Skeletal muscle satellite cell (primary cell): ENCODE data around the gene CHST8.

Experiments
- H3K27me3 ChIP-seq: 2 replicates; pipeline ENCODE4 v1.7.0; 2013; ENCODE audit warnings: low read length; ENCODE audit not compliant: control insufficient read depth, insufficient read depth
- H3K36me3 ChIP-seq: 2 replicates; pipeline ENCODE4 v1.7.0; 2013; ENCODE audit warnings: mild to moderate bottlenecking, control low read depth, low read length; ENCODE audit not compliant: insufficient read depth
- H3K4me1 ChIP-seq: 2 replicates; pipeline ENCODE4 v1.7.0; 2013; ENCODE audit warnings: low read length; ENCODE audit not compliant: control insufficient read depth, insufficient read depth
- H3K4me2 ChIP-seq: 2 replicates; pipeline ENCODE4 v1.7.0; 2013; ENCODE audit warnings: mild to moderate bottlenecking, low read length
- H3K4me3 ChIP-seq: 2 replicates; pipeline ENCODE4 v1.7.0; 2013; ENCODE audit warnings: low read length
- H3K9ac ChIP-seq: 2 replicates; pipeline ENCODE4 v1.7.0; 2013; ENCODE audit warnings: mild to moderate bottlenecking, low read depth, low read length, moderate library complexity
- H3K9me3 ChIP-seq: replicated peaks from 2 replicates; pipeline ENCODE4 v1.7.0; 2013; ENCODE audit warnings: mild to moderate bottlenecking, control low read depth, low read length

The CHST8 gene

GRCh38 chr19:33752018-33752800, 130.5 kb downstream of the CHST8 start:
- H3K36me3 ChIP-seq: no peaks in the 10 kb centered on the region
- H3K9me3 ChIP-seq: no peaks in the 10 kb centered on the region
- H3K9ac ChIP-seq: no peak overlapping the region
- H3K4me1 ChIP-seq: no peaks in the 10 kb centered on the region
- H3K4me3 ChIP-seq: no peak overlapping the region
- peaks cover 37% of the 10 kb centered on the region for H3K27me3 ChIP-seq
- no peak overlapping the region for H3K4me2 ChIP-seq

- Histone ChIP-seq H3K9ac (no peak overlapping the region), H3K4me1 (no peaks in the 10 kb centered on the region), H3K4me3 (no peak overlapping the region), H3K4me2 (no peak overlapping the region), H3K9me3 (no peaks in the 10 kb centered on the region), H3K27me3 (peaks cover 37% of the 10 kb centered on the region), H3K36me3 (no peaks in the 10 kb centered on the region)
Observed at GRCh38 chr19:33752945-33753344, 131.2 kb downstream of the CHST8 start.

DNA sequence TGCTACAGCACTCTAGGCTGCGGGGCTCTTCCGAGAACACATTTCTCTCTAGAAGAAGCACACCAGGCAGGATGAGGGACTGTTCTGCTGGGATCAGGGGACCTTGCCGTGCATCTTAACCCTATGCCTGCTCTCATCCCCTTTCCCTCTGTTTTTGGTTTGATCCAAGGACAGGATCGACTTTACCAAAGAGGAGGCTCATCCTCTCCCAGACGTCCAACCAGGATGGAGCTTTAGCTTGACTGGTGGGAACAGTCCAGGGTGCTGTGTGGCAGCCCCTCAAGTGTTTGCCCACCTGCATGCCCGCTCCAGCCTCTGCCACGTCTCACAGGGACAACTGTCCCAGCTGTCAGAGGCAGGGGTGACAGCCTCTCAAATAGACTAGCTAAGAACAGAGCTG, 132.6 kb downstream of the CHST8 start:
- H3K36me3 ChIP-seq: no peaks in the 10 kb centered on the region
- no peak overlapping the region for H3K4me2 ChIP-seq
- no peak overlapping the region for H3K4me3 ChIP-seq
- no peak overlapping the region for H3K9ac ChIP-seq
- H3K9me3 ChIP-seq: no peaks in the 10 kb centered on the region
- no peaks in the 10 kb centered on the region for H3K4me1 ChIP-seq
- H3K27me3 ChIP-seq: peaks cover 37% of the 10 kb centered on the region

DNA sequence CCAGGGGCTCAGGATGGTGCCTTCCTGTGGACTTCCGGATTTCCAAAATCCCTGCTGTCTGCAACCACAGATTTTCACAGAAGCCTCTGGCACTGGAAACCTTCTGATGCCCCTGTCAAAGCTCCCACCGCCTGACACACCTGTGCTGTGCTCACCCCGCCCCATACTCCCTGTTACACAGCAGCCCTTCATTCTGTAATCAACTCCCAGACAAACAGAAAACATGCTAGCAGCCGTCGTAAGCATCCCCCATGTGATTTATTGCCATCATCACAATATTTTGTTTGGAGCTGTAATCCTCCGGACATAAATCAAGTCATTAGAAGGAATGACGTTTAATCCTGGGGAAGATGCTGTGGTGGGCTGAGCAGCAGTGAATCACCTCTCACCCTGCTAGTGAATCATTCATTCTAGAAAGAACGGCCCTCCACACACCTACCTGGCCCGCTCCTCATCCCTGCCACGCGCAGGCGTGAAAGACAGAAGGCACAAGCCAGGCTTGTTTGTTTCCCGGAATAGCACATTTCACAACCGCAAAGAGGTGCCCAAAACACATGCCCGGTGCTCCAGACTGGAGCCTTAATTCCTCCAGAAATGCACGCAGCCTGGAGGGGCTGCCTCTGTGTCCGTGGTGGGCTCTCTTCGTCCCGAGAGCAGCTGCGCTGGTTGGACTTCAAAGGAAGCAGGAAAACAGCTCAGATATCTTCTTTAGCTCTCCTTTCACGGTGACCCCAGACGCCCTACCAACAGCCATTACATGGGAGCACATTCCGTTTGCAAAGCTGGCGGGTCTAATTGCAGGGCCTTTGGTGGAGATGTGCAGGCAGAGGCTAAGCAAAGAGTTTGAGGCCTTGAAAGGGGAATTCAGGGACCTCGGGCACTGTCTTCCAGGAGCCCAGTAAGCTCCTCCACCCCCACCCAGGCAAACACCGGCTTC, 133.6 kb downstream of the CHST8 start:
- Histone ChIP-seq H3K4me1 (no peaks in the 10 kb centered on the region), H3K9ac (no peak overlapping the region), H3K4me2 (no peak overlapping the region), H3K36me3 (no peaks in the 10 kb centered on the region), H3K4me3 (no peak overlapping the region), H3K9me3 (no peaks in the 10 kb centered on the region), H3K27me3 (peaks cover 37% of the 10 kb centered on the region)

DNA sequence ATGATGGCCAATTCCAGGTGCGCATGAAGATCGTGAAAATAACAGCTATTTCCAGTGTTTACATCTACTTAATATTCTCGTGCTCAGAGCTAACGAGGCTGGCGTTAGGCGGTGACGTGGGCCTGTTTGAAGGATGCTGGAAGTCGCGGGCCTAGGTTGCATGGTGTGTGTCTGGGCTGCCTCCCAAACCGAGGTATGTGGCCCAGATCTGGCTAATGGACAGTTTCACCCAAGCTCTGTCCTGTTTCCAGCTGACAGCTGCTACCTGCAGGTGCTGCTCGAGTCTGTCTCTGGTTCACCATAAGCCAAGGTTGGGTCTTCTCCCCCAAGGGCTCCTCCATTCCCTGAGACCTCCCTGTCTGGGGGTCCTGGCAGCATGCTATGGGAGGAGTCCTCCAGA, 134.4 kb downstream of the CHST8 start:
- no peak overlapping the region for H3K9ac ChIP-seq

GRCh38 chr19:33758541-33759013, 136.8 kb downstream of the CHST8 start:
- Histone ChIP-seq H3K36me3 (no peaks in the 10 kb centered on the region), H3K9me3 (no peaks in the 10 kb centered on the region), H3K27me3 (peaks cover 13% of the 10 kb centered on the region), H3K9ac (no peak overlapping the region), H3K4me2 (no peak overlapping the region), H3K4me3 (no peak overlapping the region), H3K4me1 (no peaks in the 10 kb centered on the region)

More for the DNA sequence above, 134.4 kb downstream of the CHST8 start:
- H3K4me1 ChIP-seq: no peaks in the 10 kb centered on the region
- H3K4me2 ChIP-seq: no peak overlapping the region
- peaks cover 33% of the 10 kb centered on the region for H3K27me3 ChIP-seq
- H3K4me3 ChIP-seq: no peak overlapping the region
- no peaks in the 10 kb centered on the region for H3K9me3 ChIP-seq
- no peaks in the 10 kb centered on the region for H3K36me3 ChIP-seq

GRCh38 chr19:33759356-33759755, 137.6 kb downstream of the CHST8 start:
- no peaks in the 10 kb centered on the region for H3K36me3 ChIP-seq
- H3K27me3 ChIP-seq: peaks cover 13% of the 10 kb centered on the region
- H3K9me3 ChIP-seq: no peaks in the 10 kb centered on the region
- no peak overlapping the region for H3K4me2 ChIP-seq
- no peak overlapping the region for H3K4me3 ChIP-seq
- H3K4me1 ChIP-seq: no peaks in the 10 kb centered on the region
- no peak overlapping the region for H3K9ac ChIP-seq

- Histone ChIP-seq H3K4me2 (no peak overlapping the region), H3K36me3 (no peaks in the 10 kb centered on the region), H3K4me1 (no peaks in the 10 kb centered on the region), H3K9me3 (no peaks in the 10 kb centered on the region), H3K4me3 (no peak overlapping the region), H3K9ac (no peak overlapping the region), H3K27me3 (no peaks in the 10 kb centered on the region)
Observed at GRCh38 chr19:33763633-33764371, 142.0 kb downstream of the CHST8 start.

- Histone ChIP-seq H3K4me2 (no peak overlapping the region), H3K4me1 (no peaks in the 10 kb centered on the region), H3K27me3 (peaks cover 24% of the 10 kb centered on the region)
Observed at GRCh38 chr19:33766623-33767022, 144.9 kb downstream of the CHST8 start.

DNA sequence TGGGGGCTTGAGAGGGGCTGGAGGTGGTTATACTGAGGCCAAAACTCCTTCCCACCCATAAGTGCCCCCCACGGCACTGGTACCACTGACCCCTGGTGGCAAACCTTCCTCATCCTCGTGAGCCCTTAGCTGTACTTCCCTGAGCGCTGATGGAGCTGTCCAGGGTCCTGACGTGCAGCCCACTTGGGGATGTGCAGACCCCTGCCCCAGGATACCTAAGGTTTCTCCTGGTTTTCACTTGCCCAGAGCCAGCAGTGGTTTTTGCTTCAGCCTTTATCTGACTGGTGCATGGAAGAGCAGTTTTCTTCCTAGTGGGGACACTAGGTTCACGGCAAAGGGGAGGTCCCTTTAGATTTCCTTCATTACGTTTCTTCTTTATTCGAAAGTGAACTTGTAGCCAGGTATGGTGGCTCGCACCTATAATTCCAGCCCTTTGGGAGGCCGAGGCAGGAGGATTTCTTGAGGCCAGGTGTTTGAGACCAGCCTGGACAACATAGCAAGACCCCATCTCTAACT, 146.2 kb downstream of the CHST8 start:
- Histone ChIP-seq H3K36me3 (no peaks in the 10 kb centered on the region), H3K4me2 (no peak overlapping the region), H3K9ac (no peak overlapping the region), H3K4me3 (no peak overlapping the region), H3K9me3 (no peaks in the 10 kb centered on the region), H3K27me3 (peaks cover 24% of the 10 kb centered on the region), H3K4me1 (no peaks in the 10 kb centered on the region)

More at GRCh38 chr19:33766623-33767022, 144.9 kb downstream of the CHST8 start:
- H3K4me3 ChIP-seq: no peak overlapping the region
- H3K36me3 ChIP-seq: no peaks in the 10 kb centered on the region
- no peaks in the 10 kb centered on the region for H3K9me3 ChIP-seq
- no peak overlapping the region for H3K9ac ChIP-seq

DNA sequence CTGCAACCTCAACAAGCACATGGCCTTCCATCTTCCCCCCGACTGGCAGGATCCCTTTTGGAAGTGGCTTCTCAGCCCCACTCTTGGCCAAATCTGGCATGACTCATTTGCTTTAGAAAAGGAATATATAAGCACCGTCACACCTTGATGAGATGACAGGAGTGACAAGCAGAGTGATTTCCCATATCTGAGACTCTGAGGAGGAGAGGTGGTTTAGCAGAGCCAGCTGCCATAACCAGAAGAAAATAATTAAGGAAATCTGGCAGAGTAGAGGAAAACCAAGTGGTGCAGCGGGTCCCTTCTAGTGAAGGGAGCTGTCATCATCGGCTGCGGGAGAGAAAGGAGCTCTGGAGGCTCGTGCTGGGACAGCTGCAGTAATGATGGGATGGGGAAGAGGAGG, 147.5 kb downstream of the CHST8 start:
- Histone ChIP-seq H3K27me3 (peaks cover 24% of the 10 kb centered on the region), H3K36me3 (no peaks in the 10 kb centered on the region), H3K9ac (no peak overlapping the region), H3K4me1 (no peaks in the 10 kb centered on the region), H3K9me3 (no peaks in the 10 kb centered on the region), H3K4me3 (no peak overlapping the region), H3K4me2 (no peak overlapping the region)
